Measurements from ENCODE around the gene TESK2. TPM values are rescaled to one million over a fixed set of nuclear protein-coding genes. Genes with fewer than 3 reads are reported as not detected.

Gene TESK2
- total and polyA plus RNA-seq, 2 of the 13 experiments (the other 11 are each of a cell fraction or from before 2014, with no cell fraction given) = 5.5 to 9.6 TPM

- TF ChIP-seq CCAR2 (optimal IDR thresholded peaks at IDR 0.05; ENCODE audit: low read depth, low read length) = no peak
- peak; percentile 66 for TF ChIP-seq ZNF652 (CRISPR knock-in tag; IDR thresholded peaks at IDR 0.05; ENCODE audit: borderline replicate concordance, low read depth)
- peak; percentile 72; the same call in 1 of the 2 replicates for TF ChIP-seq ZC3H13 (CRISPR knock-in tag; IDR thresholded peaks at IDR 0.05)
- no peak; the same call in none of the 2 replicates for TF ChIP-seq CREBL2 (CRISPR knock-in tag; IDR thresholded peaks at IDR 0.05; ENCODE audit: borderline replicate concordance)
- TF ChIP-seq ZNF432 (CRISPR knock-in tag; IDR thresholded peaks at IDR 0.05; ENCODE audit: borderline replicate concordance) = no peak
- TF ChIP-seq MEF2D (CRISPR knock-in tag; IDR thresholded peaks at IDR 0.05) = peak; percentile 86
- TF ChIP-seq TOE1 (CRISPR knock-in tag; IDR thresholded peaks at IDR 0.05) = no peak
- TF ChIP-seq ATF3 (CRISPR knock-in tag; IDR thresholded peaks at IDR 0.05) = peak; percentile 80
- TF ChIP-seq ZNF292 (CRISPR knock-in tag; IDR thresholded peaks at IDR 0.05; ENCODE audit: borderline replicate concordance, low read depth) = peak; percentile 69; the same call in 1 of the 2 replicates
- TF ChIP-seq CEBPG (CRISPR knock-in tag; IDR thresholded peaks at IDR 0.05) = peak; percentile 76
- TF ChIP-seq AHR (CRISPR knock-in tag; IDR thresholded peaks at IDR 0.05) = peak; percentile 96
- TF ChIP-seq ATF2 (CRISPR knock-in tag; IDR thresholded peaks at IDR 0.05) = peak; percentile 94
- 0 out of 2 replicates have a peak, but pooled peaks have one; percentile 67 for TF ChIP-seq ZNF816 (CRISPR knock-in tag; IDR thresholded peaks at IDR 0.05; ENCODE audit: borderline replicate concordance)
- peak; percentile 84; the same call in 1 of the 2 replicates for TF ChIP-seq ZNF567 (CRISPR knock-in tag; IDR thresholded peaks at IDR 0.05; ENCODE audit: borderline replicate concordance)
- TF ChIP-seq NCOA1 (CRISPR knock-in tag; IDR thresholded peaks at IDR 0.05) = peak; percentile 57; the same call in 1 of the 2 replicates
- peak; percentile 50; the same call in 1 of the 2 replicates for TF ChIP-seq HHEX (CRISPR knock-in tag; IDR thresholded peaks at IDR 0.05)
- peak; percentile 81 for TF ChIP-seq PHF5A (CRISPR knock-in tag; IDR thresholded peaks at IDR 0.05; ENCODE audit: low read depth, unreplicated experiment)
- peak; percentile 91 for TF ChIP-seq IRF2 (CRISPR knock-in tag; IDR thresholded peaks at IDR 0.05)
- TF ChIP-seq KLF16 (CRISPR knock-in tag; IDR thresholded peaks at IDR 0.05) = peak; percentile 48 to 99; a peak in 3 of 4 replicates
- peak; percentile 59; the same call in 1 of the 2 replicates for TF ChIP-seq FOXJ3 (CRISPR knock-in tag; IDR thresholded peaks at IDR 0.05; ENCODE audit: borderline replicate concordance)
- peak; percentile 84 for TF ChIP-seq GATAD1 (CRISPR knock-in tag; IDR thresholded peaks at IDR 0.05)
- TF ChIP-seq ZNF282 (IDR thresholded peaks at IDR 0.05; ENCODE audit: partially characterized antibody) = no peak
- peak; percentile 100 for TF ChIP-seq MAZ (IDR thresholded peaks at IDR 0.05; ENCODE audit: borderline replicate concordance, low read depth, low read length)
- TF ChIP-seq MAZ (CRISPR knock-in tag; IDR thresholded peaks at IDR 0.05; ENCODE audit: low read depth) = peak; percentile 97
Measured at GRCh38 chr1:45521413-45522323, 30.7 kb upstream of the TESK2 start, which contains the start of gene PRDX1 (continued).
